Measurements from ENCODE around the gene LMBR1L. TPM values are rescaled to one million over a fixed set of nuclear protein-coding genes. Genes with fewer than 3 reads are reported as not detected.

Gene LMBR1L
- total and polyA plus RNA-seq, 2 of the 8 experiments (the other 6 are each of a cell fraction or from before 2014, with no cell fraction given), result 36.6 to 49.6 TPM

DNA sequence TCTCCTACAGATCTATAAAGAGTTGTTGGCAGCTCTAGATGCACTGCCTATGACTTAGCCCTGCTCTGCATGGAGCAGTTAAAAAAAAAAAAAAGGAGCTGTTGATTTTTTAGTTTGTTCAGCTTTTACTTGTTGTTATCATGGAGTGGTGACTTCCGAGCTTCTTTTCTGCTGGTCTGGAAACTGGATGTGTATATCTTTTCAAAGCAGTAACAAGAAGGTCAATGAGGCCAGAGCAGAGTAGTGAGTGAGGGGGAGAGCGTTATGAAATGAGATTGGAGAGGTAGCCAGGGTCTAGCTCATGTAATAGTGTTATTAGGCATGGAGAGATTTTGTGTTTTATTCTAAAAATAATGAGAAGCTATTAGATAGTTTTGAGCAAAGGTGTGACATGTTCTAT lies 33.7 kb upstream of the LMBR1L start:
- WGBS, 2 experiments (ENCODE audit: extremely low coverage in 1 of 2, insufficient coverage in 1 of 2, insufficient read length in 1 of 2, insufficient replicate concordance in 2 of 2, low coverage in 1 of 2, low lambda C conversion rate in 2 of 2, missing lambda C conversion rate in 1 of 2), result 92% methylated on average over 2 of the region's 2 CpGs; no CpG with 5 or more reads in 1 of the 2 experiments
- Histone ChIP-seq H3K23ac (ENCODE audit: insufficient read length) (no peak overlapping the region), H3K79me1 (ENCODE audit: low read depth, low read length) (no peaks in the 10 kb centered on the region), H3K27ac (ENCODE audit: low read depth, low read length) (no peak overlapping the region), H3K14ac (ENCODE audit: insufficient read length) (no peak overlapping the region), H4K20me1 (replicated peaks in 1 of 2; ENCODE audit: control insufficient read depth in 1 of 2, insufficient read depth in 2 of 2, low read length in 2 of 2) (no peaks in the 10 kb centered on the region), H2BK15ac (ENCODE audit: low read length) (no peak overlapping the region), H2BK5ac (ENCODE audit: low read depth, low read length) (no peak overlapping the region), H3K27me3 (replicated peaks in 1 of 4; ENCODE audit: control insufficient read depth in 3 of 4, extremely low read depth in 1 of 4, insufficient read depth in 3 of 4, low read length in 3 of 4) (no peaks in the 10 kb centered on the region), H4K5ac (ENCODE audit: insufficient read length, low read depth, low read length) (no peak overlapping the region), H3K36me3 (ENCODE audit: control insufficient read depth in 2 of 4, insufficient read depth in 4 of 4, low read length in 3 of 4) (no peaks in the 10 kb centered on the region), H2AK5ac (ENCODE audit: low read depth, low read length) (no peak overlapping the region), H3K4ac (replicated peaks; ENCODE audit: insufficient read length, low read depth, low read length) (no peak overlapping the region), H3K4me1 (replicated peaks in 1 of 4; ENCODE audit: control insufficient read depth in 3 of 4, insufficient read depth in 4 of 4, low read length in 3 of 4) (no peaks in the 10 kb centered on the region), H3K56ac (replicated peaks; ENCODE audit: insufficient read length, low read depth, low read length) (no peak overlapping the region), H2BK12ac (ENCODE audit: low read depth, low read length) (no peak overlapping the region), H3K4me2 (ENCODE audit: insufficient read depth in 1 of 2, low read depth in 2 of 2, low read length in 2 of 2) (no peak overlapping the region), H2BK120ac (replicated peaks; ENCODE audit: low read depth, low read length) (no peak overlapping the region), H2AFZ (ENCODE audit: low read length) (no peak overlapping the region), H3K9me3 (ENCODE audit: insufficient read depth in 2 of 2, low read depth in 1 of 2, low read length in 1 of 2) (no peaks in the 10 kb centered on the region), H3K79me2 (ENCODE audit: control insufficient read depth in 1 of 2, insufficient read depth in 2 of 2, low read length in 2 of 2) (no peaks in the 10 kb centered on the region), H3K23me2 (ENCODE audit: low read depth, low read length) (no peaks in the 10 kb centered on the region; the same call in 1 of the 2 replicates), H3K18ac (ENCODE audit: extremely low read depth, low read length) (no peak overlapping the region), H3K4me3 (ENCODE audit: extremely low read depth in 1 of 4, insufficient read depth in 2 of 4, low read depth in 3 of 4, low read length in 4 of 4) (no peak overlapping the region), H3K9ac (replicated peaks in 1 of 4; ENCODE audit: extremely low read depth in 1 of 4, low read depth in 3 of 4, low read length in 3 of 4) (no peak overlapping the region), H2BK20ac (ENCODE audit: low read length) (no peak overlapping the region), H4K8ac (ENCODE audit: extremely low read depth, insufficient read depth, low read length) (no peak overlapping the region), H4K91ac (replicated peaks; ENCODE audit: insufficient read length, low read length) (no peak overlapping the region)
- DNase-seq (ENCODE audit: low read depth in 1 of 2, low spot score in 2 of 2), result no peak
- no peak for TF ChIP-seq ZNF274 (IDR thresholded peaks at IDR 0.05; ENCODE audit: borderline replicate concordance, extremely low read depth, low read length)
- TF ChIP-seq YY1 (IDR thresholded peaks at IDR 0.05; ENCODE audit: low read depth, low read length), result no peak
- no peak for FAIRE-seq
- ChIA-PET CTCF (ENCODE audit: partially characterized antibody) (interaction anchor here (0.7 to 1.5 kb wide), 4 partner anchors 12 to 80 kb away, joined by 3 to 4 read pairs (median 3); no protein-coding TSS in a partner anchor), POLR2A (ENCODE audit: partially characterized antibody) (interaction anchor here (0.6 to 13.9 kb wide), 2 partner anchors 10 to 15 kb away, joined by 3 to 132 read pairs; partner anchors contain the start of gene TUBA1B)

Data from H1 (cell line).